GM18507 (cell line): Measurements from ENCODE around the gene KRT1.
"Not testable (repeated sequence)": the region's sequence is repeated elsewhere in the genome, so short reads cannot be mapped to it uniquely, and the experiment has no call there.

ENCODE experiments used
- DNase-seq: peaks from one replicate; pipeline ENCODE4 v3.0.0; 2011; ENCODE audit warnings: low read depth; ENCODE audit not compliant: insufficient read length; ENCODE audit errors: extremely low spot score
- FAIRE-seq: peaks from 2 replicates; lab custom pipeline; 2011; peaks lifted over from hg19 to GRCh38; lab: Jason Lieb, UNC

KRT1 gene

GRCh38 chr12:52684431-52684830 is 4.2 kb upstream of the KRT1 start:
- FAIRE-seq (no peak), DNase-seq (no peak)

- DNase-seq (no peak), FAIRE-seq (no peak)
These were observed 3.5 kb upstream of the KRT1 start for GRCh38 chr12:52683575-52684300.

GRCh38 chr12:52682938-52683574 is 2.8 kb upstream of the KRT1 start:
- DNase-seq (no peak), FAIRE-seq (no peak)

- DNase-seq (no peak), FAIRE-seq (no peak)
These were observed 2.1 kb upstream of the KRT1 start for GRCh38 chr12:52682381-52682660.

GRCh38 chr12:52681526-52682380 is 1.5 kb upstream of the KRT1 start:
- DNase-seq = no peak
- FAIRE-seq = no peak

- no peak for FAIRE-seq
- no peak for DNase-seq
These were observed 332 bp downstream of the KRT1 start for GRCh38 chr12:52679875-52680274.

- DNase-seq (no peak), FAIRE-seq (no peak)
These were observed 2.5 kb downstream of the KRT1 start for GRCh38 chr12:52677671-52678070.

- FAIRE-seq (no peak), DNase-seq (no peak)
These were observed 3.1 kb downstream of the KRT1 start for GRCh38 chr12:52677126-52677525.

- FAIRE-seq = no peak
- DNase-seq = no peak
These were observed 4.0 kb downstream of the KRT1 start for GRCh38 chr12:52676163-52676562.

GRCh38 chr12:52675301-52675701 is 4.9 kb downstream of the KRT1 start:
- FAIRE-seq = no peak
- no peak for DNase-seq

GRCh38 chr12:52674433-52674775 is 5.8 kb downstream of the KRT1 start:
- DNase-seq = no peak
- FAIRE-seq = no peak

- FAIRE-seq (no peak), DNase-seq (no peak)
These were observed 6.3 kb downstream of the KRT1 start for GRCh38 chr12:52673713-52674432.

GRCh38 chr12:52673217-52673616 is 7.0 kb downstream of the KRT1 start:
- FAIRE-seq (no peak), DNase-seq (no peak)

GRCh38 chr12:52672321-52672933 is 7.8 kb downstream of the KRT1 start:
- FAIRE-seq (no peak), DNase-seq (no peak)

- no peak for FAIRE-seq
- DNase-seq = no peak
These were observed 9.2 kb downstream of the KRT1 start for GRCh38 chr12:52670961-52671360.

- no peak for FAIRE-seq
- no peak for DNase-seq
These were observed 9.7 kb downstream of the KRT1 start for GRCh38 chr12:52670506-52670905.

GRCh38 chr12:52669941-52670340 is 10.3 kb downstream of the KRT1 start:
- FAIRE-seq = not testable (repeated sequence)

GRCh38 chr12:52669426-52669825 is 10.8 kb downstream of the KRT1 start:
- FAIRE-seq (no peak), DNase-seq (no peak)

More at GRCh38 chr12:52669941-52670340, 10.3 kb downstream of the KRT1 start:
- DNase-seq = not testable (repeated sequence)

- FAIRE-seq (no peak), DNase-seq (no peak)
These were observed 12.3 kb downstream of the KRT1 start for GRCh38 chr12:52667931-52668330.

- FAIRE-seq = no peak
These were observed 12.7 kb downstream of the KRT1 start for GRCh38 chr12:52667509-52667908.

More at GRCh38 chr12:52667509-52667908, 12.7 kb downstream of the KRT1 start:
- DNase-seq = no peak
